Panc1 (cell line): ENCODE data around the gene CTCFL. TPM values are rescaled to one million over a fixed set of nuclear protein-coding genes. Genes with fewer than 3 reads are reported as not detected.

Source experiments
- ATAC-seq: fragments of 200-7000 bp; cut with Tn5 transposase; 2 replicates; pipeline ENCODE4 v1.9.1; 2020; ENCODE audit warnings: mild to moderate bottlenecking, moderate library complexity
- BruUV-seq: library from RNA; stranded (reverse); fragments of 400-500 nt; replicated peaks from 2 replicates; lab custom pipeline; 2021; lab: Mats Ljungman, UMichigan
- CTCF ChIA-PET: fragments of 300-600 bp; sonication (Branson Sonifier 250); formaldehyde crosslinking; loops from one replicate; lab custom pipeline; 2022; ENCODE audit warnings: antibody characterized with exemption; lab: Charles Lee
- POLR2A ChIA-PET: fragments of 300-600 bp; sonication (Branson Sonifier 250); formaldehyde crosslinking; loops from one replicate; lab custom pipeline; 2022; ENCODE audit warnings: antibody characterized with exemption; lab: Charles Lee
- DNase-seq: peaks from one replicate; pipeline ENCODE4 v3.0.0-alpha.2; 2010; ENCODE audit warnings: low read depth, low spot score
- H3K27ac ChIP-seq: 2 replicates; pipeline ENCODE4 v1.5.1; 2011; ENCODE audit warnings: mild to moderate bottlenecking, low read length, inconsistent platforms
- H3K27me3 ChIP-seq: fragments of 200-500 bp; sonication (Bioruptor generic); 2 replicates; pipeline ENCODE4 v1.6.0; 2014; ENCODE audit warnings: low read length, inconsistent platforms; ENCODE audit not compliant: control insufficient read depth, insufficient read depth
- H3K36me3 ChIP-seq: fragments of 200-500 bp; sonication (Bioruptor generic); 2 replicates; pipeline ENCODE4 v1.5.1; 2014; ENCODE audit warnings: inconsistent platforms, mild to moderate bottlenecking, low read length, moderate library complexity; ENCODE audit not compliant: control insufficient read depth, insufficient read depth
- H3K4me1 ChIP-seq: 2 replicates; pipeline ENCODE4 v1.5.1; 2011; ENCODE audit warnings: inconsistent platforms, mild to moderate bottlenecking, low read length, moderate library complexity; ENCODE audit not compliant: control insufficient read depth, insufficient read depth
- H3K4me3 ChIP-seq, 2 experiments: 2 replicates each; pipeline ENCODE4 v1.5.1; 2011 to 2012; ENCODE audit warnings: low read depth in 2 of 2, low read length in 2 of 2, mild to moderate bottlenecking in 2 of 2, inconsistent platforms in 1 of 2, moderate library complexity in 1 of 2
- H3K9me3 ChIP-seq: fragments of 200-500 bp; sonication (Bioruptor generic); 2 replicates; pipeline ENCODE4 v1.5.1; 2014; ENCODE audit warnings: low read depth, mild to moderate bottlenecking, inconsistent platforms, low read length, moderate library complexity; ENCODE audit not compliant: control insufficient read depth, insufficient read depth
- POLR2AphosphoS5 ChIP-seq: IDR thresholded peaks from 2 replicates; pipeline ENCODE4 v1.6.1; 2012; ENCODE audit warnings: mild to moderate bottlenecking, low read depth, low read length, moderate library complexity
- REST ChIP-seq, 2 experiments: IDR thresholded peaks; 2 replicates each; pipeline ENCODE4 v1.6.1; 2011 to 2012; ENCODE audit warnings: low read depth in 2 of 2, control low read depth in 1 of 2, low read length in 1 of 2, mild to moderate bottlenecking in 1 of 2, moderate library complexity in 1 of 2; ENCODE audit not compliant: insufficient read depth in 1 of 2
- SIN3A ChIP-seq: IDR thresholded peaks from 2 replicates; pipeline ENCODE4 v1.6.1; 2012; ENCODE audit warnings: low read depth, mild to moderate bottlenecking, low read length, moderate library complexity, borderline replicate concordance; ENCODE audit not compliant: insufficient read depth
- TCF7L2 ChIP-seq: IDR thresholded peaks from 2 replicates; pipeline ENCODE4 v1.6.1; 2011; ENCODE audit warnings: mild to moderate bottlenecking, low read depth, low read length, inconsistent platforms
- in situ Hi-C: cut with HindIII; loops from 2 replicates; pipeline ENCODE4 v1.10.0; 2016; ENCODE audit warnings: low sequenced_read_pairs, low pct_unique_long_range_greater_than_20kb
- intact Hi-C: fragments of 100-400 bp; cut with micrococcal nuclease; formaldehyde crosslinking; loops from one replicate; pipeline ENCODE4 v1.10.0; 2022; ENCODE audit not compliant: unreplicated experiment
- total RNA-seq: library from RNA; stranded (reverse); gene quantifications from one replicate; pipeline ENCODE4 v1.2.1, GENCODE V29; 2021; ENCODE audit not compliant: unreplicated experiment
- TF ChIP-seq, protein P1 (sequence below): fragments of 450-650 bp; IDR thresholded peaks from 2 replicates; pipeline ENCODE4 v1.5.1; 2017; ENCODE audit warnings: mild to moderate bottlenecking

The CTCFL gene
- total RNA-seq, 1 experiment from 2014 or later, result 0.05 TPM

DNA sequence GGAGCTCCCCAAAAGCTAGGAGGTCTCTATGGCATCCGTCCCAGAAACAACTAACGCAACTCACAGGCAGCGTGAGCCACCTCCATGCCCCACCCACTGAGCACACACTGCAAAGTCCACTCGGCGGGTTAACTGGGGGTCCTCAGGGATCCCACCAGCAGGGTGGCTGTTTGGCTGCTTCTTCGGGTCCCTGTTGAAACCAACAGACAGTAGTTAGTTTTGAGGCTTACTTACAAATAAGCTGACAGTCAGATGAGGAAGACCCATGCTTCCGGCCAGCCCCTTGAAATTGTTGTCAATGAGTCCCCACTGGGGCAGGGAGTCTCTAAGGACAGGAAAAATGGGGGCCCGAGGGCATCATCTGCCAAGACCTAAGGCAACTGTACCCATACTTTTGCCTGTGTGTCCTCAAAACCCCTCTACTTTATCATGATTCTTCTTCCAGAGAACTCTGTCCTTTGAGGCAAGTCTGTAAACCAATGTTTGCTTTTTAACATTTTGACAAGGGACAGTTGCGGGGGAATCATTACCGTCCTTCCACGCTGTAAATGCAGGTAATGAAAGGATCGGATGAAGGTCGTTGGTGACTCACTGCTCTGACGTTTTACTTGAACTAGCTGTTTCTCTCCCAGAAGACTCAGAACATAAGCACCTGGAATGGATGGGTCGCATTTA lies 33.8 kb upstream of the CTCFL start:
- intact Hi-C loops (no loop called here), in situ Hi-C loops (no loop called here)
- CTCF ChIA-PET, result no interaction called here
- Histone ChIP-seq H3K27ac (no peak overlapping the region), H3K36me3 (no peaks in the 10 kb centered on the region), H3K4me3 (no peak overlapping the region), H3K9me3 (no peaks in the 10 kb centered on the region), H3K4me1 (no peaks in the 10 kb centered on the region), H3K27me3 (peaks cover 17% of the 10 kb centered on the region)
- BruUV-seq, result no TSS peak
- POLR2A ChIA-PET, result no interaction called here
- ATAC-seq, result no peak
- TF ChIP-seq SIN3A (no peak), REST (IDR thresholded peaks at IDR 0.05; ENCODE audit: insufficient read depth in 1 of 2, low read depth in 2 of 2, low read length in 1 of 2) (no peak)
- TF ChIP-seq, protein P1, sequence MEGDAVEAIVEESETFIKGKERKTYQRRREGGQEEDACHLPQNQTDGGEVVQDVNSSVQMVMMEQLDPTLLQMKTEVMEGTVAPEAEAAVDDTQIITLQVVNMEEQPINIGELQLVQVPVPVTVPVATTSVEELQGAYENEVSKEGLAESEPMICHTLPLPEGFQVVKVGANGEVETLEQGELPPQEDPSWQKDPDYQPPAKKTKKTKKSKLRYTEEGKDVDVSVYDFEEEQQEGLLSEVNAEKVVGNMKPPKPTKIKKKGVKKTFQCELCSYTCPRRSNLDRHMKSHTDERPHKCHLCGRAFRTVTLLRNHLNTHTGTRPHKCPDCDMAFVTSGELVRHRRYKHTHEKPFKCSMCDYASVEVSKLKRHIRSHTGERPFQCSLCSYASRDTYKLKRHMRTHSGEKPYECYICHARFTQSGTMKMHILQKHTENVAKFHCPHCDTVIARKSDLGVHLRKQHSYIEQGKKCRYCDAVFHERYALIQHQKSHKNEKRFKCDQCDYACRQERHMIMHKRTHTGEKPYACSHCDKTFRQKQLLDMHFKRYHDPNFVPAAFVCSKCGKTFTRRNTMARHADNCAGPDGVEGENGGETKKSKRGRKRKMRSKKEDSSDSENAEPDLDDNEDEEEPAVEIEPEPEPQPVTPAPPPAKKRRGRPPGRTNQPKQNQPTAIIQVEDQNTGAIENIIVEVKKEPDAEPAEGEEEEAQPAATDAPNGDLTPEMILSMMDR, result no peak
- DNase-seq, result no peak

DNA sequence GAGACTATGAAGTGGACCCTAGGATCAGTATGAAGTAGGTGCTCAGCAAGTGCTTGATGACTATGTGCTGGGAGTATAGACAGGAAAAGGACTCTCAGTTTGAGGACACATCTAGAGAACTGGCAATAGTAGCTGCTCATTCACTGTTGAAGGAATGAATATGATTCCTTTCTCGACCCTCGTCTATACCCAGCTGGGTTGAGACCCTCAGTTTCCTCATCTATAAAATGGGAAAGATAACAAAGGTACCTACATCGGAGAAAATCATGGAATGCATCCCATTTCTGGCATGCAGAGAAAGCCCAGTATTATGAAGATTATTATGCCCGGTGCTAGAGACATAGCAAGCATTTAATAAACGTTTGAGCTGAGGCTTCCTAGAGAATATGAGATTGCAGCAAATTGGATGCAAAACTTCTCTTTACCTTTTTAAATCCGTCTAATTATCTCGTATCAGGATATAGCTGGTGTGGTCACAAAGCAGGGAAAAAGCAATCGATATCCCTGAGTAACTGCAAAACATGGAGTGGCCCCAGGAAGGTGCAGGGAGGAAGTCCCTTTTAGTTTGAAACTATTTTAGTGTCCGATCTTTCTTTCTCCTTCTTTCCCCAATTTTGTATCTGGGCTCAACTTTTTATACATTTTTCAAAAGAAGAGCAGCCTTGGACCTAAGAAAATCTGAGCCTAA lies 33.1 kb upstream of the CTCFL start:
- ChIA-PET POLR2A (no interaction called here), CTCF (no interaction called here)
- in situ Hi-C loops, result no loop called here
- Histone ChIP-seq H3K4me3 (no peak overlapping the region), H3K4me1 (no peaks in the 10 kb centered on the region), H3K36me3 (no peaks in the 10 kb centered on the region), H3K27ac (no peak overlapping the region), H3K27me3 (peaks cover 17% of the 10 kb centered on the region), H3K9me3 (no peaks in the 10 kb centered on the region)
- ATAC-seq (no peak), DNase-seq (no peak)
- no peak for TF ChIP-seq REST (IDR thresholded peaks at IDR 0.05; ENCODE audit: insufficient read depth in 1 of 2, low read depth in 2 of 2, low read length in 1 of 2)
- TF ChIP-seq, protein P1, result no peak
- TF ChIP-seq SIN3A, result no peak
- no peak for TF ChIP-seq POLR2AphosphoS5
- no peak for TF ChIP-seq TCF7L2
- no TSS peak for BruUV-seq
- intact Hi-C loops, result no loop called here
